Measurements from ENCODE around the gene STK10.

Gene STK10

DNA sequence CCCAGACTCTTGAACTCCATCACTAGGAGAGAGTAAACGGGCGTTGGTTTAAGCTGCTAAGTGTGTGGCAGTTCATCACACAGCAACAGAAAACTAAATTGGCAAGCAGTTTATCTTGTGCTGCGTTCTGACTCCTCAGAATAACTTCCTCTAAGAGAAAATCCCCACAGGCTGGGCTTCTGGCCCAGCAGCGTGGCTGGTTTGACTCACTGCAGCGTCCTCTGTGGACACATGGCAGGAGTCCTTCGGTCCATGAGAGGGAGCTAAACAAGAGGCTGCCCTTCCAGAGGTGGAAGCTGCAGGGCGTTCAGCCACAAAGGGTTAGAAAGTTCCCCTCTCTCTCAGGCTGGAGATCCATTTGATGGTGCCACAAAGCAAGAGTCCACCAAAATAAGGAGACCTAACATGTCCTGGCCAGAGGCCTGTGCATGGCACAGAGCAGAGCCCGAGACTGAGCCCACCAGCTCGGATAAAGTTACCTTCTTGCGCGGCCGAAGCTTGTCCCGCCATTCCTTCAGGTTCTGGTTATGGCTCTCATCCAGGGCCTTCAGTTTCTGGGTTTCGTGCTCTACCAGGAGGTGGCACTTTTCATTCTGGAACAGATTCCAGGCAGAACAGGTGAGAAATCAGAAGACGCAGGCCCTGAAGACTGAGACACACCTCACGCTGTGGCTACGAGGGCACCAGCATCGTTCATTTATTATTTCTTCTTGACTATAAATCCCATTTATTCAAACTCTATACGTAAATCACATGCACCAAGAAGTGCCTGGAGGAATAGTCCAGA is 135.4 kb downstream of the STK10 start:
- TF ChIP-seq GATA3 (IDR thresholded peaks at IDR 0.05; ENCODE audit: low read depth, low read length) (no peak), GATA2 (IDR thresholded peaks at IDR 0.05; ENCODE audit: low read depth, low read length) (no peak)

DNA sequence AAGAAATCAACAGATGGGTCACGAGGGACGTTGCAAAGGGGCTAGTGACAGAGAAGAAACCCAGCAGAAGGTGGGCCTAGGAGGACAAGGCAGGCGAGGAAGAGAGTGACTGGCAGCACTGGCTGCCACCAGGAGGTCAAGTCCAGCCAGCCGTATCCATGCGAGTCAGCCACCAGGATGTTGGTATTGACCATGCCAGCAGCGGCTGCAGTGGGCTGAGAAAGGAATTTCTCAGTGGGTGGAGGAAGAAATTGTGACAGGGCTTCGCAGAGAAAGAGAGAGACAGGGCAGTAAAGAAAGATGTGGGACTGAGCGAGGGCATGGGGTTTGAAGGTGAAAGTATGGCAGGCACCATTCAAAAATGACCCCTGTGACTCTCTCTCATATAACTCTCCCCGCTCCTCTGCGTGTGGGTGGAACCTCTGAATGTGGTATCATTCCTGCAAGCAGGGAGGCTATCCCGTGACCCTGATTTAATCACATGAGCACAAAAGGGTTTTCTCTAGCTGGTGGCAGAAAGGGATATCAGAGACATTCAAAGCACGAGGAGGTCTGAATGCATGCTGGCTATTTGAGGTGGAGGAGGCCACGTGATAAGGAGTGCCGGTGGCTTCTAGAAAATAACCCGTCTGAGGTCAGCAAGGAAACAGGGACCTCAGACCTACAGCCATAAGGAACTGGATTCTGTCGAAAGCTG is 136.2 kb downstream of the STK10 start:
- TF ChIP-seq GATA3 (IDR thresholded peaks at IDR 0.05; ENCODE audit: low read depth, low read length) (no peak), GATA2 (IDR thresholded peaks at IDR 0.05; ENCODE audit: low read depth, low read length) (no peak)

DNA sequence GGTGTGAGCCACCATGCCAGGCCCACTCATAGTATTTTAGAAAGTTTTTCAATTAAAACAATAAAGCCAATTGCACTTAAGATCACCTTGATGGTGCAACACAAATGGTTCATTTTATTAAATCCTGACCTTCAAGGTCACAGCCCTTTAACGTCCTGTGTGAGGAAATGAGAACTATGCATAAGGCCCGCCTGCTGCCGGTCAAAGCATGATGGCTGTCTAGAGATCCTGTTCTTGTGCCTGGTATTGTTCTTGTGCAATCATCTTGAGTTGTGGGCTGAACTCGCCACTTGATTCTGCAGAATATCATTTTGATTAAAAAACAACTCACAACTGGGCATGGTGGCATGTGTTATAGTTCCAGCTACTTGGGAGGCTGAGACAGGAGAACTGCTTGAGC is 137.9 kb downstream of the STK10 start:
- TF ChIP-seq GATA2 (IDR thresholded peaks at IDR 0.05; ENCODE audit: low read depth, low read length) (no peak), GATA3 (IDR thresholded peaks at IDR 0.05; ENCODE audit: low read depth, low read length) (no peak)

DNA sequence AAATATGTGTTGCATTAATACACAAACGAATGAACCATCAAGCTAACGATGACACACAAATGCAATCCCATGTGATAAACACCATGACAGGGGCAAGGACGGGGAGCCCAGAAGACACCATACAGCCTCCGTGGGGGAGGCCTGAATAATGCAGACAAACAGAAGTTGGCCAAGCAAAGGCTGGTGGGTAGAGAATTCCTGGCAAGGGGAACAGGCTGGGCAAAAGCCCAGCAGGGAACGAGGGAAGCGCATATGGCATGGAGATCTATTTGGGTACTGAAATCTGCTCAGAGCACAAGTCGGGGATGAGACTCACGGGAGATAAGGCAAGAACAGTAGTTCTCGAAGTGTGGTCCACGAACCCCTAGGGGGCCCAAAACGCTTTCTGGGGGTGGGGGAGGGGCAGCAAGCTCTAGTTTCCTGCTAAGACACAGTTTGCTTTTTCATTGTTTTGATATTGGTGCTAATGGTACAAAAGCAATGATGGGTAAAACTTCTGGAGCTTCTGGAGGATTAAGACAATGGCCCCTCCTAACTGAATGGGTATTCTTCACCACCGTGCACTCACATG is 138.7 kb downstream of the STK10 start:
- TF ChIP-seq GATA2 (IDR thresholded peaks at IDR 0.05; ENCODE audit: low read depth, low read length) (no peak), GATA3 (IDR thresholded peaks at IDR 0.05; ENCODE audit: low read depth, low read length) (no peak)

DNA sequence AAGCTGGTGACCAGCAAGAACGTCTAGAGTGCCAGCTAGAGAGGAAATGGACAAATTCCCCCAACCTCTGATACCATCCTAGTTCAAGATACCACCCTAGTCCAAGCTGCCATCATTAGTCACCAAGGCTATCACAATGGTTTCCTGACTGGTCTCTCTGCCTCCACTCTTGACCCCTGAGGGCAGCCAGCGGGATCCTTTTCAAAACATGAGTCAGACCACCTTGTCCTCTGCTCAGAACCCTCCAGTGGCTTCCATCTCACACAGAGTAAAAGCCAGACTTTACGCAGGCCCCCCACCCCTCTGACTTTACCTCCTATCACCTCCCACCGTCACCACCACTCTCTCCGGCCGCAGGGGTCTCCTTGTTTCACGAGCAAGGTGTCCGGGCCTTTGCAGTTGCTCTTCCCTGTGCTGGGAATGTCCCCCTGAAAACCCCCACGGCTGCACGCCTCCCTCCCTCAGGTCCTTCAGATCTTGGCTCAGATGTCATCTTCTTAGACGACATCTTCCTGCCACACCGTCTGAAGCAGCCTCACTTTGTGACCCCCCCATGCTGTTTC is 139.4 kb downstream of the STK10 start:
- TF ChIP-seq GATA3 (IDR thresholded peaks at IDR 0.05; ENCODE audit: low read depth, low read length) (no peak), GATA2 (IDR thresholded peaks at IDR 0.05; ENCODE audit: low read depth, low read length) (no peak)

DNA sequence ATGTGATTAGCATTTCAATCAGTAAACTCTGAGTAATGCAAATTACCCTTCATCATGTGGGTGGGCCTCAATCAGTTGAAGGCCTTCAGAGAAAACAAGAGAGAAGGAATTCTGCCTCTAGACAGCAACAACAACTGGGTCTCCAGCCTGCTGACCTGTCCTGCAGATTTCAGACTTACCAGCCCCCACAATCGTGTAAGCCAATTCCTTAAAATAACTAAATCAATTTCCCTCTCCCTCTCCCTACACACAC is 139.9 kb downstream of the STK10 start:
- TF ChIP-seq GATA3 (IDR thresholded peaks at IDR 0.05; ENCODE audit: low read depth, low read length) (no peak), GATA2 (IDR thresholded peaks at IDR 0.05; ENCODE audit: low read depth, low read length) (no peak)

DNA sequence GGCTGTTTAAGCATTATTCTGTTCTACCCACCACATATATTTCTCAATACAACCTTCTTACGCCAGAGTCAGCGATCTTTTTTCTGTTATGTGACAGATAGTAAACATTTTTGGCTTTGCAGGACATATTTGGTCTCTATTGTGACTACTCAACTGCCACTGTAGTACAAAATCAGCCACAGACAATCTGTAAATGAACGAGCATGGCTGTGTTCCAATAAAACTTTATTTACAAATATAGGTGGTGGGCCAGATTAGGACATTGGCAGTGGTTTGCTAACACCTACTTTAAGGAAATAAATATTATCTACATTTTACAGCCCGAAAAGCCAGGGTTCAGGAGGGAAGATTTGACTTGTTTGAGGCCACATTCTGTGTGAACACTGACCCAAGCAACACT is 141.4 kb downstream of the STK10 start:
- no peak for TF ChIP-seq GATA3 (IDR thresholded peaks at IDR 0.05; ENCODE audit: low read depth, low read length)
- no peak for TF ChIP-seq GATA2 (IDR thresholded peaks at IDR 0.05; ENCODE audit: low read depth, low read length)

DNA sequence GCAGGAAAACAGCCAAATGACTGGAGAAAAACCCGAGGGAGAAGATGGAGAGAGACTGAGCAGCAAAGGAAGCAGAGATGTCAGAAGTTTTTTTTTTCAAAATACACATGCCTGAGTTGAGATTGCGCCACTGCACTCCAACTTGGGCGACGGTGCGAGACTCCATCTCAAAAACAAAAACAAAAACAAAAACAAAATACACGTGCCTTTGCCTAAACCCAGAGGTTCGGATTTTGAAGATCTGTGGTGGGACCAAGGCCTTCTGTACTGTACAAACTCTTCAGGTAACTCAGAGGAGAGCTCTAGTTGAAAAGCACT is 142.8 kb downstream of the STK10 start:
- no peak for TF ChIP-seq GATA3 (IDR thresholded peaks at IDR 0.05; ENCODE audit: low read depth, low read length)
- no peak for TF ChIP-seq GATA2 (IDR thresholded peaks at IDR 0.05; ENCODE audit: low read depth, low read length)

DNA sequence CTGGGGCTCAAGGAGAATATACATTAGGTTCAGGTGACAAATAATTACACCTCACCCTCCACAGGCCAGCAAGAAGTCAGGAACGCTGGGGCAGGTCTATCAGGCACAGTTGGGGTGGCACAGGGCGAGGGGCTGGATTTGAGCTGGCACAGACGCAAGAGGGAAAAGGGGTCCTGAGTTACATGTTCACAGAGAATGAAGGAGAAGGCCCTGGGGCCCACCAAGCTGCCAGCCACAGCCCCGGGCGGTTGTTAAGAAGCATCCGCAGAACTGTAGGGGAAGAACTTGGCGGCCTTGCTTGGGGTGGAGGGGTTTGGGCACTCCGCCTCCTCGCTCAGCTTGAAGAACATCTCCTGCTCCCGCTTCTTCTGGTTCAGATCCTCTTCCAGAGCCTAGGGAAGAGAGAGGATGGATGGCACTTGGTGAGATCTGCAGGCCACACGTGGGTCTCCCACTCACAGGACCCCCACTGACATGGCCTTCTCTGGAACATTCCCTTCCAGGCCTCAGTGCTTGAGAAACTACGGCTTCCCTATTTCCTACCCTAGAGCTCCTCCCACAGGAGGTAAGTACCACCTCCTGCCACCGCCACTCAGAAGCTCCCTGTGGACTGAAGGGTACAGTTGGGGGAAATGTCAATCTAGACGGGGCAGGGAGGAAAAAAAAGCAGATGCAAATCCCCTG is 143.3 kb downstream of the STK10 start:
- TF ChIP-seq GATA3 (IDR thresholded peaks at IDR 0.05; ENCODE audit: low read depth, low read length) = no peak

DNA sequence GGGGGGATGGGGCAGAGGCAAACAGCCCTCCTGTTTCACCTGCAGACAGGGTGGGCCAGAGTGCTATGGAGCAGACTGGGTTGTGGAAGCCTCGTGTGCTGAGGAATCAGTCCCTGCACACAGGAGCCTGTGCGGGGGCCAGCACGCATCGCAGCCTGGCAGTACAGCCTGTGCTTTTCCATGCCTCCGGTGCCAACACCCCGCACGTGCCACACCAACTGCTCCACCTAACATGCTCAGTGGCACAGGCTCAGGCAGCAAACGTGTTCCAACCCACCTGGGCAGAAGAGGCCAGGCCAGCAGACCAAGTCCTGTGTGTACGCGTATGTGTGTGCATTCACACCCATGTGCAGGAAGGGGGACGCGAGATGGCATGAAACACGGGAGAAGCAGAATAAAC is 144.2 kb downstream of the STK10 start:
- TF ChIP-seq GATA2 (IDR thresholded peaks at IDR 0.05; ENCODE audit: low read depth, low read length) (no peak), GATA3 (IDR thresholded peaks at IDR 0.05; ENCODE audit: low read depth, low read length) (no peak)

DNA sequence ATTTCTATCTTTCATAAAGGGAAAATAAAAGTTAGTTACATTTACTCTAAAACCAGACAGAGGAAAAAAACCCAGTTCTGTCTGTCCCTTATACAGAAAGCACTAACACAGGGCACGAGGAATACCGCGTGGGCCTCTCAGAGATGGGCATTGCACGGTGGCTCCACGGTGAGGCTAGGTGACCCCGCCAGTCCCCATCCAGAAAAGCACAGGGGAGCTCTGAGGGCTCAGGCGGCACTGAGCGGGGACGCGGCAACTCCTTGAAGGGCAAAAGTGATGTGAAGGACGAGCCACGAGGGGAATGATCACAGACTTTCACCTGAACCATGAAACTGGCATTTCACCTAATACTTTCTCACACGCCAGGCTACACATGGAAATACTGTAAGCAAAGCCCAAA is 145.8 kb downstream of the STK10 start:
- TF ChIP-seq GATA3 (IDR thresholded peaks at IDR 0.05; ENCODE audit: low read depth, low read length) (no peak), GATA2 (IDR thresholded peaks at IDR 0.05; ENCODE audit: low read depth, low read length) (no peak)

DNA sequence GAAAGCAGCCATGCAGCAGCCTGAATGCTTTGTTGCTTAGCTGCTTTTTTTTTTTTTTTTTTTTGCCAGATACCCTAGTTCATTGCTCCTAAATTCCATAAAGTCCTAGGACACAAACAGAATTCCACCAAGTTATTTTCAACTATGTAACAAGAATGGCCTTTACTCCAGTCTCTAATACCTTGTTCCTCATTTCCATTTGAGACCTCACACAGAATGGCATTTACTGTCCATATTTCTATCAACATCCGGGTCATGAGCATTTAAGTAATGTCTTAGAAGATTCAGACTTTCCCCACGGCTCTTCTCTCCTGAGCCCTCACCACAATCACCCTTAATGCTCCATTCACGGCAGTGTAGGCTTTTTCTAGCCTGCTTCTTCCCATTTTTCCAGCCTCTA is 149.9 kb downstream of the STK10 start:
- TF ChIP-seq GATA2 (IDR thresholded peaks at IDR 0.05; ENCODE audit: low read depth, low read length) (no peak), GATA3 (IDR thresholded peaks at IDR 0.05; ENCODE audit: low read depth, low read length) (no peak)

DNA sequence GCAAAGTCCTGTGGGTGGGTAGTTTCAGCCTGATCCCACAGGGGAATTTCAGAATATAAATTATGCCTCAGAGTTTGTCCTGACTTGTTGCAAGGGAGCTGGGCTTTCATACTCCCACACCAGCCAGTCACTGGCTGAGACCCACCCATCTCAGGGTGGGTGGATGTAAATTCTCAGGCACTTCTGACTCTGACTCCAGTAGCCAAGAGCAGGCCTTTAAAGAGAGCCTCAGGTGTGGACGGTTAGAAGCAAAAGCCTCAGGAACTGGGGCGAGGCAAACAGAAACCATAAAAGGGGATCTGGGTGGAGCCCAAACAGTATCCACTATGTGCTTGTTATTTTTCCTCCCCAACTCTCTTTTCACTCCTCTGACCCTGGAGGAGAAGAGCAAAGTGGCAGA is 153.0 kb downstream of the STK10 start:
- TF ChIP-seq GATA3 (IDR thresholded peaks at IDR 0.05; ENCODE audit: low read depth, low read length) (no peak), GATA2 (IDR thresholded peaks at IDR 0.05; ENCODE audit: low read depth, low read length) (no peak)

DNA sequence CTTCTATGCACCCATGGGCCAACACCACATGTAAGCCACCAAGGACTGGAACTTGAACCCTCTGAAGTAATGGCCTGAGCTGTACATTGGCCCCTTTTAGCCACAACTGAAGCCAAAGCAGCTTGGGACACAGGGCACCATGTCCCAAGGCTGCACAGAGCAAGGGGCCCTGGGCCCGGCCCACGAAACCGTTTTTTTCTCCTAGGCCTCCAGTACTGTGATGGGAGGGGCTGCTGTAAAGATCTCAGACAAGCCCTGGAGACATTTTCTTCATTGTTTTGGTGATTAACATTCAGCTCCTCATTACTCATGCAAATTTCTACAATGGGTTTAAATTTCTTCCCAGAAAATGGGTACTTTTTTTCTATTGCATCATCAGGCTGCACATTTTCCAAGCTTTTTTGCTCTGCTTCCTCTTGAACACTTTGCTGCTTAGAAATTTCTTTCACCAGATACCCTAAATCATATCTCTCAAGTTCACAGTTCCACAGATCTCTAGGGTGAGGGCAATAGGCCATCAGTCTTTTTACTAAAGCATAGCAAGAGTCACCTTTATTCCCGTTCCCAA is 156.0 kb downstream of the STK10 start:
- no peak for TF ChIP-seq GATA2 (IDR thresholded peaks at IDR 0.05; ENCODE audit: low read depth, low read length)
- TF ChIP-seq GATA3 (IDR thresholded peaks at IDR 0.05; ENCODE audit: low read depth, low read length) = no peak

All from SH-SY5Y (cell line).